Mammary epithelial cell (primary cell): Measurements from ENCODE around the gene STIM1.

Experiments
- EZH2 ChIP-seq: IDR thresholded peaks from 2 replicates; pipeline ENCODE4 v1.6.1; 2012; ENCODE audit warnings: low read length, inconsistent platforms, borderline replicate concordance
- TF ChIP-seq, protein P1 (sequence below), 2 donors: IDR thresholded peaks in 1 of 2; conservative IDR thresholded peaks in 1 of 2; 2 replicates each; pipeline ENCODE4 v1.5.1; 2011 to 2012; ENCODE audit warnings: inconsistent platforms in 2 of 2, low read length in 2 of 2, mild to moderate bottlenecking in 2 of 2, control low read depth in 1 of 2, low read depth in 1 of 2; ENCODE audit not compliant: insufficient read depth in 1 of 2; ENCODE audit errors: extremely low read depth in 1 of 2

DNA sequence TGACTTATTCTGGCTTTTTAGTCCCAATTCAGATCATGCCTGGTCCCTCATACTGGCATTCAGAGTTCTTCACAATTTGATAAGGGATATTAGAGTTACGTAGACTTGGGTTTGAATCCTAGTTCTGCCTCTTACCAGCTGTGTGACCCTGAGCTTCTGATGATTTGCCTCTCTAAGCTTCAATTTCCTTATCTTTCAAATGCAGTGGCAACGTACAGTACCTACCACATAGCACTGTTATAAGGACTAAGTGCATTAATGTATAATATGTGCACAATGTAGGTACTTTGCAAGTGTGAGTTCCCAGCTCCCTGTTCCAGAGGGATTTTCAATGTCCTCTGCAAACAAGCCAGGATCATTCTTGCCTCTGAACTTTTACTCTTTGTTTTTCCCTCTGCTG is 22.0 kb upstream of the STIM1 start:
- TF ChIP-seq, protein P1, sequence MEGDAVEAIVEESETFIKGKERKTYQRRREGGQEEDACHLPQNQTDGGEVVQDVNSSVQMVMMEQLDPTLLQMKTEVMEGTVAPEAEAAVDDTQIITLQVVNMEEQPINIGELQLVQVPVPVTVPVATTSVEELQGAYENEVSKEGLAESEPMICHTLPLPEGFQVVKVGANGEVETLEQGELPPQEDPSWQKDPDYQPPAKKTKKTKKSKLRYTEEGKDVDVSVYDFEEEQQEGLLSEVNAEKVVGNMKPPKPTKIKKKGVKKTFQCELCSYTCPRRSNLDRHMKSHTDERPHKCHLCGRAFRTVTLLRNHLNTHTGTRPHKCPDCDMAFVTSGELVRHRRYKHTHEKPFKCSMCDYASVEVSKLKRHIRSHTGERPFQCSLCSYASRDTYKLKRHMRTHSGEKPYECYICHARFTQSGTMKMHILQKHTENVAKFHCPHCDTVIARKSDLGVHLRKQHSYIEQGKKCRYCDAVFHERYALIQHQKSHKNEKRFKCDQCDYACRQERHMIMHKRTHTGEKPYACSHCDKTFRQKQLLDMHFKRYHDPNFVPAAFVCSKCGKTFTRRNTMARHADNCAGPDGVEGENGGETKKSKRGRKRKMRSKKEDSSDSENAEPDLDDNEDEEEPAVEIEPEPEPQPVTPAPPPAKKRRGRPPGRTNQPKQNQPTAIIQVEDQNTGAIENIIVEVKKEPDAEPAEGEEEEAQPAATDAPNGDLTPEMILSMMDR (conservative IDR thresholded peaks at IDR 0.05 in 1 of 2, IDR thresholded peaks at IDR 0.05 in 1 of 2; ENCODE audit: extremely low read depth in 1 of 2, insufficient read depth in 1 of 2, low read depth in 1 of 2, low read length in 2 of 2), result no peak
- no peak for TF ChIP-seq EZH2
